Activated gamma-delta T cell treated with anti-CD3 and anti-CD28 coated beads, Interleukin-2, amount 50 U/mL, for 16 hours (primary cell): ENCODE measurements around the gene EEF1AKMT1.
"Not testable (repeated sequence)": the region's sequence is repeated elsewhere in the genome, so short reads cannot be mapped to it uniquely, and the experiment has no call there.

Source experiments
- DNase-seq: peaks from one replicate; pipeline ENCODE4 v3.0.0-alpha.2; 2020; ENCODE audit warnings: low read depth

EEF1AKMT1 gene

DNA sequence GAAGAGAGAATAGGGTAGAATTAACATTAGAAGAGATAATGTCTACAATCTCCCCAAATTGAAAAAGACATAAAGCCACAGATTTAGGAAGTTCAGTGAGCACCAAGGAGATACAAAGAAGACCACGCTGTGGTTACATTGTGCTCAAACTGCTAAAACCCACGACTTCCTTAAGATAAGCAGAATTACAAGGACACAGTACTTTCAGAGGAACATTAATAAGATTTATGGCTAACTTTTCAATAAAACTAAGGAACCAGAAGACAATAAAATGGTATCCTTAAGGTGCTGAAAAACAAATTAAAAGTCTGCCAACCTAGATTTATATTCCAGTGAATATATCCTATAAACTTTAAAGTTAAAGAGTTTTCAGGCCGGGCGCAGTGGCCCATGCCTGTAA is 77.7 kb downstream of the EEF1AKMT1 start:
- no peak for DNase-seq

DNA sequence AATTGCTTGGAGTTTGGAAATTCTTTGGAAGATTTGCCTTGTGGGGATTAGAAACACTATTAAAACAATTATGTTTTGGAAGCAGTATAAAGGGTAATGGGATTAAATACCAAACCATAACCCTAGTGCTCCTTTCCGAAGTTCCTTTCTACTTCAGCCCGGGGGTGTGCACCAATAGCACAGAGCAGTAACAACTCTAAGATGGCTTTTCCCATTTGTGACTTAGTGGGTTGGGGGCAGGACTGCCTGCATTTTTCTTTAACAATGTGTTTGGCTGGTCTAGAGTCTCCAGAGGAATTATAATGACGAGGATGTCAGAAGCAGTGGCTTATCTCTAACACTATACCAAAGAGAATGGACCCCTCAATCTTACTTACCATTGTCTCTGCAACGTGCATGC is 82.1 kb downstream of the EEF1AKMT1 start:
- no peak for DNase-seq

DNA sequence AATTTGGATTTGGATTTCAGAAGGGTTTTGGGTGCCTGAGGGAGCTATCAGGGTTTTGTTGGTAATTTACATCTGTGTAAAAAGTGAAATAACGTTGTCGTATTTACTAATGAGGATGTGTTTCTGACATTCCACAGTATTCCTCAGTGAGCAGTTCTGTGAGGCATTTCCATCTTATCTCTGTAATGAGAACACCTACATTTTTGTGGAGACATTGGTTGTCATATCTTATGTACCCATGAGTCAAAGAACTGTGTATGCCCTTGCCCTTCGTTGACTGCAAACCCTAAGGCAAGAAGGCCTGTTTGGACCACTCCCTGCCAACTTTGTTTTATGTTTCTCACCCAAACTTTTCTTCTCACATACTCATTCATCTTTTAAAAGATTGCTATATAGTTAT is 84.5 kb downstream of the EEF1AKMT1 start:
- DNase-seq, result no peak

GRCh38 chr13:20686863-20687579 is 86.7 kb downstream of the EEF1AKMT1 start:
- DNase-seq, result no peak

GRCh38 chr13:20686167-20686566 is 87.6 kb downstream of the EEF1AKMT1 start:
- DNase-seq, result no peak

DNA sequence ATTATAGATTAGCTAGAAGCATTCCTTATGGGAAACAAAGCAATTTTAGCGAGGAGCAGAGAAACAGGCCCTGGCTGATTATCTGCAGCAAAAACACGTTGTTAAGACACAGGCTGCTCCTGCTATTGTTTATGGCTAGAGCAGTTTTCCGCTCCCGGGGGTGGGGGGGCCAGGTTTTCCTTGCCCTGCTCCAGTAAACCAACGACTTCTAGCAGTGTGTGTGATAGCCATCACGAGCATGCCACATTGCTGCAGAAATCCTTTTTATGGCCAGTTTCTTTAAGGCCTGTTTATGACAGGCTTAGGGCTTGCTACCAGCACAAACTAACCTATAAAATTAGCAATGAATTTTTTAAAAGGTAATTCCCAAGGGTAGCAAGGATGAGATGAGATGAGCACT is 88.7 kb downstream of the EEF1AKMT1 start:
- DNase-seq, result no peak

DNA sequence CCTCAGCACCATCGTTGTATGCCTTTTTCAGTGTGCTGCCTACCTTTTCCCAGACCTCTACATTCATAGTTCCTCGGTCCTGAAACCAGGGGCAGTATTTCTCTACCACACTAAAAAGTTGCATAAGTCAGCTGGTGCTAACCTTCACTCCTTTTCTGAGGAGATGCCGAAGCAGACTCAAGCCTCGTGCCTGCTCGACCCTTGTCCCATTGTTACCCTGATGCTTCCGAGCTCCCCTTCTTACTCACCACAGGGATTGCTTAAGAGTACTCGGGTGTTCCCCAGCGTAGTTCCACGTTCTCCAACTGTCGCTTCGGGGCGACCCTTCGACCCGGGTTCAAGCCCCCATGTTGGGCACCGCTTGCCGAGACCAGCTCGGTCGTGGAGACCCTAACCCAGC is 89.2 kb downstream of the EEF1AKMT1 start:
- DNase-seq, result no peak

DNA sequence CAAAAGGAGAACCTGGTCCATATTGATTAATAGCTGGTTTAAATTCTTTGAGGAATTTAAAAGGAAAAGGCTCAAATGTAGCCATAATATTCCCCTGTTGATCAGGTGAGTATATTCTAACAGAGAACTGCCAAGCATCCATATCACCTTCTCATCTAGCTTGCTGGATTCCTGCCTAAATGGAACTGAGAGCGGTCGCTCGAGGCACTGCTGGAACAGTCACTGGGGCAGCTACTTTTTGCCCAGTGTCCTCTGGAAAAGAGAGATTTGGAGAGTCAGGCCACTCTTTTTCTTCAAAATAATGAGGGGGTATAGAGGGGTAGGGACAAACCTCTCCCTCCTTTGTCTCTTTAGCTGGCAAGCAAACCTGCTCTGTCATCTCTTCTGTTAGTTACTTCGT is 89.7 kb downstream of the EEF1AKMT1 start:
- DNase-seq, result no peak

- DNase-seq, result no peak
These were observed 91.7 kb downstream of the EEF1AKMT1 start for GRCh38 chr13:20682061-20682460.

- not testable (repeated sequence) for DNase-seq
These were observed 92.3 kb downstream of the EEF1AKMT1 start for GRCh38 chr13:20681481-20681880.

GRCh38 chr13:20680416-20681080 is 93.2 kb downstream of the EEF1AKMT1 start:
- DNase-seq, result no peak

- no peak for DNase-seq
These were observed 93.9 kb downstream of the EEF1AKMT1 start for GRCh38 chr13:20679879-20680278.
